SKM-1 treated with dmso at 0.1 percent for 144 hours (cell line): ENCODE results near the gene FGFRL1.

Experiments used
- DNase-seq: peaks from one replicate; lab custom pipeline; 2025; ENCODE audit not compliant: unreplicated experiment; lab: John Stamatoyannopoulos, UW

FGFRL1 gene

GRCh38 chr4:1065732-1066131, 54.3 kb downstream of the FGFRL1 start:
- DNase-seq: no peak

GRCh38 chr4:1069394-1069793, 58.0 kb downstream of the FGFRL1 start:
- no peak for DNase-seq

GRCh38 chr4:1072830-1073446, 61.5 kb downstream of the FGFRL1 start:
- DNase-seq: peak; percentile 96

- DNase-seq: no peak
These were observed 62.7 kb downstream of the FGFRL1 start for GRCh38 chr4:1074077-1074476.

DNA sequence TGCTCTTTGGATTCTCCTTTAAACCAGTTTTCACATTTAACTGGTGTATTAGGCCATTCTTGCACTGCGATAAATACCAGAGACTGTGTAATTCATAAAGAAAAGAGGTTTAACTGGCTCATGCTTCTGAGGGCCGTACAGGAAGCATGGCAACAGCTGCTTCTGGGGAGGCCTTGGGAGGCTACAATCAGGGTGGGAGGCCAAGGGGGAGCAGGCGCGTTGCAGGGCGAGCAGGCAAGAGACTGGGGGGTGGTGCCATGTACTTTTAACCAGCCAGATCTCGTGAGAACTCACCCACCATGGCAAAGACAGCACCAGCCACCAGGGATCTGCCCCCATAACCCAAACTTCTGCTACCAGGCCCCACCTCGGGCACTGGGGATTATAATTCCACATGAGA, 63.8 kb downstream of the FGFRL1 start:
- DNase-seq: no peak

GRCh38 chr4:1075809-1076699, 64.6 kb downstream of the FGFRL1 start:
- no peak for DNase-seq
